ENCODE data around the gene CSGALNACT2. TPM values are rescaled to one million over a fixed set of nuclear protein-coding genes. Genes with fewer than 3 reads are reported as not detected.
"Not testable (repeated sequence)": the region's sequence is repeated elsewhere in the genome, so short reads cannot be mapped to it uniquely, and the experiment has no call there.

Gene CSGALNACT2
- total and polyA plus RNA-seq, 12 donors = 5.8 to 19.4 (median 12.3) TPM

GRCh38 chr10:43176271-43176670 lies 38.0 kb downstream of the CSGALNACT2 start:
- peaks cover 0 to 2% of the 10 kb centered on the region in 2 donors for H3K4me1 ChIP-seq (replicated peaks in 1 of 2)
- H3K27me3 ChIP-seq = no peaks in the 10 kb centered on the region
- peaks cover 0 to 9% of the 10 kb centered on the region in 2 donors for H3K36me3 ChIP-seq (replicated peaks in 1 of 2)
- H3K4me3 ChIP-seq = no peak overlapping the region
- H3K9me3 ChIP-seq (replicated peaks in 1 of 3) = no peaks in the 10 kb centered on the region
- DNase-seq = no peak
- intact Hi-C loops (cut with DNase I) = no loop called here
- no peak overlapping the region for H3K27ac ChIP-seq
- TF ChIP-seq CTCF (IDR thresholded peaks at IDR 0.05) = no peak
- TF ChIP-seq POLR2A (IDR thresholded peaks at IDR 0.05) = no peak
- whole genome bisulfite sequencing, 4 donors = 93 to 99% (median 96%) methylated on average over 3 of the region's 3 CpGs

- no peak for DNase-seq
- peaks cover 0 to 2% of the 10 kb centered on the region in 2 donors for H3K4me1 ChIP-seq (replicated peaks in 1 of 2)
- H3K27me3 ChIP-seq = no peaks in the 10 kb centered on the region
- no peak overlapping the region for H3K27ac ChIP-seq
- no peak for TF ChIP-seq POLR2A (IDR thresholded peaks at IDR 0.05)
- no peak for TF ChIP-seq CTCF (IDR thresholded peaks at IDR 0.05)
- H3K36me3 ChIP-seq (replicated peaks in 1 of 2) = peaks cover 0 to 10% of the 10 kb centered on the region in 2 donors
- no peaks in the 10 kb centered on the region for H3K9me3 ChIP-seq (replicated peaks in 1 of 3)
- WGBS, 4 donors = 37 to 63% (median 57%) methylated on average over 1 of the region's 1 CpG
- intact Hi-C loops (cut with DNase I) = no loop called here
- no peak overlapping the region for H3K4me3 ChIP-seq
Observed at GRCh38 chr10:43177595-43177994, 39.4 kb downstream of the CSGALNACT2 start.

- Histone ChIP-seq H3K36me3 (replicated peaks in 1 of 2) (peaks cover 0 to 16% of the 10 kb centered on the region in 2 donors), H3K27ac (no peak overlapping the region), H3K4me1 (replicated peaks in 1 of 2) (no peaks in the 10 kb centered on the region), H3K4me3 (no peak overlapping the region), H3K27me3 (no peaks in the 10 kb centered on the region), H3K9me3 (replicated peaks in 1 of 3) (no peaks in the 10 kb centered on the region)
- DNase-seq = no peak
- WGBS, 4 donors = 94 to 100% (median 95%) methylated on average over 1 of the region's 1 CpG
- intact Hi-C loops (cut with DNase I) = no loop called here
- no peak for TF ChIP-seq CTCF (IDR thresholded peaks at IDR 0.05)
- TF ChIP-seq POLR2A (IDR thresholded peaks at IDR 0.05) = no peak
Observed at GRCh38 chr10:43181146-43181545, 42.9 kb downstream of the CSGALNACT2 start.

- H3K9me3 ChIP-seq (replicated peaks in 1 of 3); DNase-seq; H3K27ac ChIP-seq; intact Hi-C loops (cut with DNase I); H3K4me1 ChIP-seq (replicated peaks in 1 of 2); H3K27me3 ChIP-seq; H3K4me3 ChIP-seq: not testable (repeated sequence)
- WGBS, 4 donors = 96 to 99% (median 98%) methylated on average over 3 of the region's 3 CpGs
- peaks cover 0 to 10% of the 10 kb centered on the region in 2 donors for H3K36me3 ChIP-seq (replicated peaks in 1 of 2)
Observed at GRCh38 chr10:43183764-43184163, 45.5 kb downstream of the CSGALNACT2 start.

GRCh38 chr10:43186150-43186549 lies 47.9 kb downstream of the CSGALNACT2 start:
- Histone ChIP-seq H3K36me3 (replicated peaks in 1 of 2) (peaks cover 0 to 9% of the 10 kb centered on the region in 2 donors), H3K4me3 (no peak overlapping the region), H3K9me3 (replicated peaks in 1 of 3) (no peaks in the 10 kb centered on the region), H3K27me3 (no peaks in the 10 kb centered on the region), H3K4me1 (replicated peaks in 1 of 2) (no peaks in the 10 kb centered on the region), H3K27ac (no peak overlapping the region)
- DNase-seq = no peak
- WGBS, 4 donors = 94 to 97% (median 95%) methylated on average over 4 of the region's 4 CpGs
- TF ChIP-seq POLR2A (IDR thresholded peaks at IDR 0.05) = no peak
- TF ChIP-seq CTCF (IDR thresholded peaks at IDR 0.05) = no peak
- intact Hi-C loops (cut with DNase I) = no loop called here

Data from adrenal gland (tissue), 12 donors.